Liver (tissue), 3 donors: ENCODE data around the gene FRMPD4.

Experiments used
- GABPA ChIP-seq, 2 donors: IDR thresholded peaks in 1 of 2; conservative IDR thresholded peaks in 1 of 2; 2 replicates each; pipeline ENCODE4 v1.6.1; 2016; ENCODE audit warnings: antibody characterized with exemption in 2 of 2, mild to moderate bottlenecking in 1 of 2, moderate library complexity in 1 of 2
- JUND ChIP-seq, 2 donors: IDR thresholded peaks; 2 replicates each; pipeline ENCODE4 v1.6.1; 2016; ENCODE audit warnings: antibody characterized with exemption in 2 of 2
- NR2F2 ChIP-seq: IDR thresholded peaks from 2 replicates; pipeline ENCODE4 v1.6.1; 2016; ENCODE audit warnings: antibody characterized with exemption
- RAD21 ChIP-seq, 2 donors: IDR thresholded peaks; 2 replicates each; pipeline ENCODE4 v1.6.1; 2016; ENCODE audit warnings: antibody characterized with exemption in 2 of 2, mild to moderate bottlenecking in 2 of 2
- RXRA ChIP-seq, 2 donors: IDR thresholded peaks; 2 replicates each; pipeline ENCODE4 v1.6.1; 2017 to 2018; ENCODE audit warnings: antibody characterized with exemption in 2 of 2, mild to moderate bottlenecking in 1 of 2
- SP1 ChIP-seq: IDR thresholded peaks from 2 replicates; pipeline ENCODE4 v1.6.1; 2018; ENCODE audit warnings: antibody characterized with exemption, mild to moderate bottlenecking
- YY1 ChIP-seq: IDR thresholded peaks from 2 replicates; pipeline ENCODE4 v1.6.1; 2016; ENCODE audit warnings: antibody characterized with exemption, mild to moderate bottlenecking
- TF ChIP-seq, protein P1 (sequence below): fragments of 150-350 bp; IDR thresholded peaks from 2 replicates; pipeline ENCODE4 v1.5.1; 2017; ENCODE audit warnings: improper control_type of control experiment, low read depth, low read length; ENCODE audit not compliant: missing input control
- TF ChIP-seq, protein P2 (sequence below): IDR thresholded peaks from 2 replicates; pipeline ENCODE4 v1.6.1; 2016; ENCODE audit warnings: antibody characterized with exemption
- TF ChIP-seq, protein P3 (sequence below): IDR thresholded peaks from 2 replicates; pipeline ENCODE4 v1.6.1; 2016; ENCODE audit warnings: antibody characterized with exemption
- TF ChIP-seq, protein P4 (sequence below): IDR thresholded peaks from 2 replicates; pipeline ENCODE4 v1.6.1; 2016; ENCODE audit warnings: antibody characterized with exemption, mild to moderate bottlenecking
- donor health status: healthy.
- donor health status: healthy.

DNA sequence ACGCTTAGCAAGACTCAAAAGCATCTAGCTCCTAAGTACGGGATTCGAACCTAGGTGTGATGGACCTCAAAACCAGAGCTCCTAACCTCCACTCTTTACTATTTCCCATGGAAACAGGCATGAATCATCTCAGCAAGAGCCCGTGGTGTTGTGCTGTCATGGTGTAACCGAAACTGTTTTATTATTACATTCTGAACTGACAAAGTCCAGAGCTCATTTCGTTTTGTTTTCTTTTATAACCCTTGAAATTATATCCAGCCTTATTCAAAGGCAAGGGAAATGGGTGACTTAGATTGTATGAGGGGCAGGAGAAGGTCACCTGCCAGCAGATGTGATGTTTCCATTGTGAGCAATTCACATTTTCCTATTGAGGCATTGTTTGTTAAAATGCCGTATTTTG is 301.1 kb downstream of the FRMPD4 start:
- TF ChIP-seq, protein P1, sequence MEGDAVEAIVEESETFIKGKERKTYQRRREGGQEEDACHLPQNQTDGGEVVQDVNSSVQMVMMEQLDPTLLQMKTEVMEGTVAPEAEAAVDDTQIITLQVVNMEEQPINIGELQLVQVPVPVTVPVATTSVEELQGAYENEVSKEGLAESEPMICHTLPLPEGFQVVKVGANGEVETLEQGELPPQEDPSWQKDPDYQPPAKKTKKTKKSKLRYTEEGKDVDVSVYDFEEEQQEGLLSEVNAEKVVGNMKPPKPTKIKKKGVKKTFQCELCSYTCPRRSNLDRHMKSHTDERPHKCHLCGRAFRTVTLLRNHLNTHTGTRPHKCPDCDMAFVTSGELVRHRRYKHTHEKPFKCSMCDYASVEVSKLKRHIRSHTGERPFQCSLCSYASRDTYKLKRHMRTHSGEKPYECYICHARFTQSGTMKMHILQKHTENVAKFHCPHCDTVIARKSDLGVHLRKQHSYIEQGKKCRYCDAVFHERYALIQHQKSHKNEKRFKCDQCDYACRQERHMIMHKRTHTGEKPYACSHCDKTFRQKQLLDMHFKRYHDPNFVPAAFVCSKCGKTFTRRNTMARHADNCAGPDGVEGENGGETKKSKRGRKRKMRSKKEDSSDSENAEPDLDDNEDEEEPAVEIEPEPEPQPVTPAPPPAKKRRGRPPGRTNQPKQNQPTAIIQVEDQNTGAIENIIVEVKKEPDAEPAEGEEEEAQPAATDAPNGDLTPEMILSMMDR, result no peak
- TF ChIP-seq JUND (IDR thresholded peaks at IDR 0.05), result no peak
- TF ChIP-seq, protein P2, sequence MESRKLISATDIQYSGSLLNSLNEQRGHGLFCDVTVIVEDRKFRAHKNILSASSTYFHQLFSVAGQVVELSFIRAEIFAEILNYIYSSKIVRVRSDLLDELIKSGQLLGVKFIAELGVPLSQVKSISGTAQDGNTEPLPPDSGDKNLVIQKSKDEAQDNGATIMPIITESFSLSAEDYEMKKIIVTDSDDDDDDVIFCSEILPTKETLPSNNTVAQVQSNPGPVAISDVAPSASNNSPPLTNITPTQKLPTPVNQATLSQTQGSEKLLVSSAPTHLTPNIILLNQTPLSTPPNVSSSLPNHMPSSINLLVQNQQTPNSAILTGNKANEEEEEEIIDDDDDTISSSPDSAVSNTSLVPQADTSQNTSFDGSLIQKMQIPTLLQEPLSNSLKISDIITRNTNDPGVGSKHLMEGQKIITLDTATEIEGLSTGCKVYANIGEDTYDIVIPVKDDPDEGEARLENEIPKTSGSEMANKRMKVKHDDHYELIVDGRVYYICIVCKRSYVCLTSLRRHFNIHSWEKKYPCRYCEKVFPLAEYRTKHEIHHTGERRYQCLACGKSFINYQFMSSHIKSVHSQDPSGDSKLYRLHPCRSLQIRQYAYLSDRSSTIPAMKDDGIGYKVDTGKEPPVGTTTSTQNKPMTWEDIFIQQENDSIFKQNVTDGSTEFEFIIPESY, result no peak
- TF ChIP-seq GABPA (IDR thresholded peaks at IDR 0.05 in 1 of 2, conservative IDR thresholded peaks at IDR 0.05 in 1 of 2), result no peak
- TF ChIP-seq SP1, result no peak
- TF ChIP-seq RAD21 (IDR thresholded peaks at IDR 0.05), result no peak
- TF ChIP-seq, protein P3, sequence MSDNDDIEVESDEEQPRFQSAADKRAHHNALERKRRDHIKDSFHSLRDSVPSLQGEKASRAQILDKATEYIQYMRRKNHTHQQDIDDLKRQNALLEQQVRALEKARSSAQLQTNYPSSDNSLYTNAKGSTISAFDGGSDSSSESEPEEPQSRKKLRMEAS, result no peak
- TF ChIP-seq, protein P4, sequence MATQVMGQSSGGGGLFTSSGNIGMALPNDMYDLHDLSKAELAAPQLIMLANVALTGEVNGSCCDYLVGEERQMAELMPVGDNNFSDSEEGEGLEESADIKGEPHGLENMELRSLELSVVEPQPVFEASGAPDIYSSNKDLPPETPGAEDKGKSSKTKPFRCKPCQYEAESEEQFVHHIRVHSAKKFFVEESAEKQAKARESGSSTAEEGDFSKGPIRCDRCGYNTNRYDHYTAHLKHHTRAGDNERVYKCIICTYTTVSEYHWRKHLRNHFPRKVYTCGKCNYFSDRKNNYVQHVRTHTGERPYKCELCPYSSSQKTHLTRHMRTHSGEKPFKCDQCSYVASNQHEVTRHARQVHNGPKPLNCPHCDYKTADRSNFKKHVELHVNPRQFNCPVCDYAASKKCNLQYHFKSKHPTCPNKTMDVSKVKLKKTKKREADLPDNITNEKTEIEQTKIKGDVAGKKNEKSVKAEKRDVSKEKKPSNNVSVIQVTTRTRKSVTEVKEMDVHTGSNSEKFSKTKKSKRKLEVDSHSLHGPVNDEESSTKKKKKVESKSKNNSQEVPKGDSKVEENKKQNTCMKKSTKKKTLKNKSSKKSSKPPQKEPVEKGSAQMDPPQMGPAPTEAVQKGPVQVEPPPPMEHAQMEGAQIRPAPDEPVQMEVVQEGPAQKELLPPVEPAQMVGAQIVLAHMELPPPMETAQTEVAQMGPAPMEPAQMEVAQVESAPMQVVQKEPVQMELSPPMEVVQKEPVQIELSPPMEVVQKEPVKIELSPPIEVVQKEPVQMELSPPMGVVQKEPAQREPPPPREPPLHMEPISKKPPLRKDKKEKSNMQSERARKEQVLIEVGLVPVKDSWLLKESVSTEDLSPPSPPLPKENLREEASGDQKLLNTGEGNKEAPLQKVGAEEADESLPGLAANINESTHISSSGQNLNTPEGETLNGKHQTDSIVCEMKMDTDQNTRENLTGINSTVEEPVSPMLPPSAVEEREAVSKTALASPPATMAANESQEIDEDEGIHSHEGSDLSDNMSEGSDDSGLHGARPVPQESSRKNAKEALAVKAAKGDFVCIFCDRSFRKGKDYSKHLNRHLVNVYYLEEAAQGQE, result no peak
- no peak for TF ChIP-seq NR2F2
- no peak for TF ChIP-seq YY1
- TF ChIP-seq RXRA (IDR thresholded peaks at IDR 0.05), result no peak
